H9 (cell line): ENCODE measurements around the gene STKLD1. TPM values are rescaled to one million over a fixed set of nuclear protein-coding genes. Genes with fewer than 3 reads are reported as not detected.

Experiments
- DNase-seq: peaks from one replicate; pipeline ENCODE4 v3.0.0-alpha.2; 2017
- H2AFZ ChIP-seq: one replicate; pipeline ENCODE4 v1.6.1; 2013; ENCODE audit warnings: mild to moderate bottlenecking, low read length, control low read depth, moderate library complexity
- H2AK5ac ChIP-seq: 2 replicates; pipeline ENCODE4 v1.6.1; 2013; ENCODE audit warnings: low read length, control low read depth, mixed read lengths; ENCODE audit not compliant: insufficient read length
- H2BK120ac ChIP-seq: one replicate; pipeline ENCODE4 v1.6.1; 2013; ENCODE audit warnings: low read depth, mild to moderate bottlenecking, low read length, control low read depth, inconsistent platforms; ENCODE audit not compliant: poor library complexity, severe bottlenecking
- H2BK12ac ChIP-seq: 2 replicates; pipeline ENCODE4 v1.6.1; 2013; ENCODE audit warnings: low read length, control low read depth, mixed read lengths, low read depth; ENCODE audit not compliant: insufficient read length
- H2BK15ac ChIP-seq: 2 replicates; pipeline ENCODE4 v1.6.1; 2013; ENCODE audit warnings: low read depth, low read length, control low read depth
- H2BK20ac ChIP-seq: one replicate; pipeline ENCODE4 v1.6.1; 2013; ENCODE audit warnings: low read depth, mild to moderate bottlenecking, low read length, control low read depth, inconsistent platforms; ENCODE audit not compliant: poor library complexity, severe bottlenecking
- H2BK5ac ChIP-seq: 2 replicates; pipeline ENCODE4 v1.6.1; 2013; ENCODE audit warnings: low read length, control low read depth, mixed read lengths; ENCODE audit not compliant: insufficient read length
- H3K14ac ChIP-seq: 2 replicates; pipeline ENCODE4 v1.6.1; 2013; ENCODE audit warnings: low read length, control low read depth; ENCODE audit not compliant: insufficient read depth
- H3K18ac ChIP-seq: 2 replicates; pipeline ENCODE4 v1.6.1; 2013; ENCODE audit warnings: low read depth, mild to moderate bottlenecking, mixed read lengths, low read length, control low read depth; ENCODE audit not compliant: insufficient read length
- H3K23ac ChIP-seq: 2 replicates; pipeline ENCODE4 v1.6.1; 2013; ENCODE audit warnings: low read length, control low read depth, mixed read lengths, low read depth; ENCODE audit not compliant: insufficient read length
- H3K23me2 ChIP-seq: 2 replicates; pipeline ENCODE4 v1.6.1; 2013; ENCODE audit warnings: low read depth, mild to moderate bottlenecking, mixed read lengths, low read length, control low read depth; ENCODE audit not compliant: insufficient read length, poor library complexity, severe bottlenecking
- H3K27ac ChIP-seq: 2 replicates; pipeline ENCODE4 v1.5.1; 2013; ENCODE audit warnings: low read length, control low read depth, mixed read lengths, low read depth; ENCODE audit not compliant: insufficient read length
- H3K27me3 ChIP-seq: 2 replicates; pipeline ENCODE4 v1.6.1; 2013; ENCODE audit warnings: low read length, control low read depth, inconsistent platforms; ENCODE audit not compliant: insufficient read depth
- H3K4ac ChIP-seq: 2 replicates; pipeline ENCODE4 v1.6.1; 2013; ENCODE audit warnings: low read depth, mild to moderate bottlenecking, control low read depth, inconsistent platforms, low read length, moderate library complexity
- H3K4me1 ChIP-seq: 2 replicates; pipeline ENCODE4 v1.6.1; 2013; ENCODE audit warnings: low read length, control low read depth, inconsistent platforms; ENCODE audit not compliant: insufficient read depth
- H3K4me2 ChIP-seq: 2 replicates; pipeline ENCODE4 v1.6.1; 2013; ENCODE audit warnings: low read length, control low read depth, mixed read lengths; ENCODE audit not compliant: insufficient read length, insufficient read depth
- H3K56ac ChIP-seq: 2 replicates; pipeline ENCODE4 v1.6.1; 2013; ENCODE audit warnings: low read depth, mild to moderate bottlenecking, mixed read lengths, low read length, control low read depth; ENCODE audit not compliant: insufficient read length
- H3K79me1 ChIP-seq: 2 replicates; pipeline ENCODE4 v1.6.1; 2013; ENCODE audit warnings: low read depth, mild to moderate bottlenecking, moderate library complexity, low read length, control low read depth, inconsistent platforms; ENCODE audit not compliant: insufficient read depth, poor library complexity, severe bottlenecking
- H3K79me2 ChIP-seq: 2 replicates; pipeline ENCODE4 v1.6.1; 2013; ENCODE audit warnings: low read length, control low read depth, inconsistent platforms; ENCODE audit not compliant: insufficient read depth
- H3K9ac ChIP-seq: 2 replicates; pipeline ENCODE4 v1.6.1; 2013; ENCODE audit warnings: low read length, control low read depth, mixed read lengths; ENCODE audit not compliant: insufficient read length; ENCODE audit errors: extremely low read depth
- H3K9me3 ChIP-seq: one replicate; pipeline ENCODE4 v1.6.1; 2013; ENCODE audit warnings: low read depth, low read length, inconsistent platforms; ENCODE audit not compliant: control insufficient read depth
- H3T11ph ChIP-seq: one replicate; pipeline ENCODE4 v1.6.1; 2013; ENCODE audit warnings: mild to moderate bottlenecking, low read length, control low read depth, inconsistent platforms
- H4K20me1 ChIP-seq: one replicate; pipeline ENCODE4 v1.6.1; 2013; ENCODE audit not compliant: control insufficient read depth, insufficient read length, insufficient read depth
- H4K5ac ChIP-seq: 2 replicates; pipeline ENCODE4 v1.6.1; 2013; ENCODE audit warnings: low read depth, mild to moderate bottlenecking, mixed read lengths, low read length, control low read depth; ENCODE audit not compliant: insufficient read length
- H4K8ac ChIP-seq: replicated peaks from 2 replicates; pipeline ENCODE4 v1.6.1; 2013; ENCODE audit warnings: low read length, control low read depth, mixed read lengths, low read depth; ENCODE audit not compliant: insufficient read length
- H4K91ac ChIP-seq: 2 replicates; pipeline ENCODE4 v1.6.1; 2013; ENCODE audit warnings: low read depth, mild to moderate bottlenecking, moderate library complexity, mixed read lengths, low read length, control low read depth; ENCODE audit not compliant: insufficient read length
- H3K27ac Mint-ChIP-seq, 3 experiments: 2 replicates in 2 of 3; 3 replicates in 1 of 3; pipeline ENCODE4 v1.8.0; 2020 to 2021; ENCODE audit warnings: mixed read lengths in 3 of 3, mild to moderate bottlenecking in 1 of 3, moderate library complexity in 1 of 3
- H3K27me3 Mint-ChIP-seq: 2 replicates; pipeline ENCODE4 v1.8.0; 2021; ENCODE audit warnings: low read depth, mild to moderate bottlenecking, moderate library complexity, mixed read lengths
- H3K36me3 Mint-ChIP-seq, 3 experiments: 2 replicates in 2 of 3; 3 replicates in 1 of 3; pipeline ENCODE4 v1.8.0; 2020 to 2021; ENCODE audit warnings: low read depth in 3 of 3, mixed read lengths in 3 of 3; ENCODE audit not compliant: insufficient read depth in 1 of 3
- H3K4me1 Mint-ChIP-seq, 2 experiments: 2 replicates each; pipeline ENCODE4 v1.8.0; 2020; ENCODE audit warnings: mixed read lengths in 2 of 2
- H3K4me3 Mint-ChIP-seq, 2 experiments: 2 replicates in 1 of 2; 3 replicates in 1 of 2; pipeline ENCODE4 v1.8.0; 2020 to 2021; ENCODE audit warnings: mild to moderate bottlenecking in 2 of 2, mixed read lengths in 2 of 2, moderate library complexity in 1 of 2
- H3K9me3 Mint-ChIP-seq, 2 experiments: 2 replicates in 1 of 2; 3 replicates in 1 of 2; pipeline ENCODE4 v1.8.0; 2020; ENCODE audit warnings: mild to moderate bottlenecking in 2 of 2, mixed read lengths in 2 of 2, moderate library complexity in 1 of 2
- WGBS: extraction: QIAGEN DNeasy Blood & Tissue Kit; methylation state at CpG from one replicate; pipeline ENCODE4 v1.1.7; 2013; ENCODE audit warnings: missing lambda C conversion rate, low lambda C conversion rate, mixed read lengths; ENCODE audit not compliant: insufficient read length; ENCODE audit errors: extremely low coverage; 5-methylcytosine and 5-hydroxymethylcytosine counted together
- total RNA-seq: library from RNA; stranded (reverse); gene quantifications from 2 replicates; pipeline ENCODE4 v1.2.1, GENCODE V29; 2021
- TF ChIP-seq, protein P1 (sequence below): fragments of 200-600 bp; sonication (generic); conservative IDR thresholded peaks from 3 replicates; pipeline ENCODE4 v1.8.0; 2021; ENCODE audit warnings: antibody characterized with exemption, mild to moderate bottlenecking

Gene STKLD1
- total RNA-seq, 1 experiment from 2014 or later = 0.57 TPM

DNA sequence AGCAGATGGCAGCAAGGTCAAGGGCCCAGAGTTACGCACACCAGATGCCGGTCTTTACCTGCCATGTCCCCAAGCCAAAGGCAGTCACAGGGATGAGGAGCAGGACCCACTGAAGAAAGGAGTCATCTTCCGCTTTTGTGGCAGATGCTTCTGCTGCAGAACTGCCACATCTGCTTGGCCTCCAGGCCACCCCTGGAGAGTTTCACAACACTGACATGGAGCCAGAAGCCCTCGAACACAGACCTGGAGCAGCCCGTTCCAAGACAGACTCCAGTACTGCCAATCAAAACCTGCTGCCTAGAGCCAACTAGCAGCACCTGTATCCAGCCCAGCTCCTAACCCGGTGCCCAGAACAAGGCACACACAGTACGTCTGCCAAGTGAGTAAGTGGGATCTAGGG is 21.4 kb upstream of the STKLD1 start:
- H3K79me2 ChIP-seq = no peaks in the 10 kb centered on the region; the same call in 1 of the 2 replicates
- no peak overlapping the region for H2BK5ac ChIP-seq
- peaks cover 13 to 22% of the 10 kb centered on the region in 2 experiments for H3K4me1 Mint-ChIP-seq
- no peak overlapping the region for H3K14ac ChIP-seq
- no peak overlapping the region for H4K8ac ChIP-seq
- no CpG with 5 or more reads among the region's 7 CpGs for WGBS
- H3K4me2 ChIP-seq = no peak overlapping the region
- no peaks in the 10 kb centered on the region for H4K20me1 ChIP-seq
- H2BK120ac ChIP-seq = no peak overlapping the region
- H3K27ac ChIP-seq = no peak overlapping the region
- no peaks in the 10 kb centered on the region for H3K27me3 ChIP-seq
- no peak overlapping the region for H2AK5ac ChIP-seq
- no peak overlapping the region for H3K9ac ChIP-seq
- H3K9me3 Mint-ChIP-seq = no peaks in the 10 kb centered on the region
- H3K27ac Mint-ChIP-seq = peak overlapping the region in 2 of 3 experiments; percentile 39 to 52; a peak in 2 of 7 replicates
- no peak overlapping the region for H3K56ac ChIP-seq
- no peak overlapping the region for H3K23ac ChIP-seq
- H2BK15ac ChIP-seq = no peak overlapping the region
- H3K4ac ChIP-seq = no peak overlapping the region
- H2AFZ ChIP-seq = no peak overlapping the region
- H3K18ac ChIP-seq = no peak overlapping the region
- H3K9me3 ChIP-seq = no peaks in the 10 kb centered on the region
- H2BK12ac ChIP-seq = no peak overlapping the region
- peak overlapping the region; percentile 92 to 96 for H3K4me3 Mint-ChIP-seq
- no peaks in the 10 kb centered on the region for H3K27me3 Mint-ChIP-seq
- peaks cover 10% of the 10 kb centered on the region for H3K23me2 ChIP-seq
- no peak overlapping the region for H2BK20ac ChIP-seq
- H3K36me3 Mint-ChIP-seq = peaks cover 26 to 57% (median 51%) of the 10 kb centered on the region in 3 experiments; a peak in 6 of 7 replicates
- H3T11ph ChIP-seq = no peak overlapping the region
- TF ChIP-seq, protein P1, sequence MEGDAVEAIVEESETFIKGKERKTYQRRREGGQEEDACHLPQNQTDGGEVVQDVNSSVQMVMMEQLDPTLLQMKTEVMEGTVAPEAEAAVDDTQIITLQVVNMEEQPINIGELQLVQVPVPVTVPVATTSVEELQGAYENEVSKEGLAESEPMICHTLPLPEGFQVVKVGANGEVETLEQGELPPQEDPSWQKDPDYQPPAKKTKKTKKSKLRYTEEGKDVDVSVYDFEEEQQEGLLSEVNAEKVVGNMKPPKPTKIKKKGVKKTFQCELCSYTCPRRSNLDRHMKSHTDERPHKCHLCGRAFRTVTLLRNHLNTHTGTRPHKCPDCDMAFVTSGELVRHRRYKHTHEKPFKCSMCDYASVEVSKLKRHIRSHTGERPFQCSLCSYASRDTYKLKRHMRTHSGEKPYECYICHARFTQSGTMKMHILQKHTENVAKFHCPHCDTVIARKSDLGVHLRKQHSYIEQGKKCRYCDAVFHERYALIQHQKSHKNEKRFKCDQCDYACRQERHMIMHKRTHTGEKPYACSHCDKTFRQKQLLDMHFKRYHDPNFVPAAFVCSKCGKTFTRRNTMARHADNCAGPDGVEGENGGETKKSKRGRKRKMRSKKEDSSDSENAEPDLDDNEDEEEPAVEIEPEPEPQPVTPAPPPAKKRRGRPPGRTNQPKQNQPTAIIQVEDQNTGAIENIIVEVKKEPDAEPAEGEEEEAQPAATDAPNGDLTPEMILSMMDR = no peak
- no peak overlapping the region for H4K5ac ChIP-seq
- H4K91ac ChIP-seq = no peak overlapping the region
- DNase-seq = no peak
- no peaks in the 10 kb centered on the region for H3K4me1 ChIP-seq
- peaks cover 3% of the 10 kb centered on the region for H3K79me1 ChIP-seq
